ENCODE data around the gene IL12RB1. TPM values are rescaled to one million over a fixed set of nuclear protein-coding genes. Genes with fewer than 3 reads are reported as not detected.
A peak's percentile ranks its signal among the peaks of the same experiment; 100 is the strongest.

Gene IL12RB1
- total RNA-seq, 1 experiment from 2014 or later: not detected

DNA sequence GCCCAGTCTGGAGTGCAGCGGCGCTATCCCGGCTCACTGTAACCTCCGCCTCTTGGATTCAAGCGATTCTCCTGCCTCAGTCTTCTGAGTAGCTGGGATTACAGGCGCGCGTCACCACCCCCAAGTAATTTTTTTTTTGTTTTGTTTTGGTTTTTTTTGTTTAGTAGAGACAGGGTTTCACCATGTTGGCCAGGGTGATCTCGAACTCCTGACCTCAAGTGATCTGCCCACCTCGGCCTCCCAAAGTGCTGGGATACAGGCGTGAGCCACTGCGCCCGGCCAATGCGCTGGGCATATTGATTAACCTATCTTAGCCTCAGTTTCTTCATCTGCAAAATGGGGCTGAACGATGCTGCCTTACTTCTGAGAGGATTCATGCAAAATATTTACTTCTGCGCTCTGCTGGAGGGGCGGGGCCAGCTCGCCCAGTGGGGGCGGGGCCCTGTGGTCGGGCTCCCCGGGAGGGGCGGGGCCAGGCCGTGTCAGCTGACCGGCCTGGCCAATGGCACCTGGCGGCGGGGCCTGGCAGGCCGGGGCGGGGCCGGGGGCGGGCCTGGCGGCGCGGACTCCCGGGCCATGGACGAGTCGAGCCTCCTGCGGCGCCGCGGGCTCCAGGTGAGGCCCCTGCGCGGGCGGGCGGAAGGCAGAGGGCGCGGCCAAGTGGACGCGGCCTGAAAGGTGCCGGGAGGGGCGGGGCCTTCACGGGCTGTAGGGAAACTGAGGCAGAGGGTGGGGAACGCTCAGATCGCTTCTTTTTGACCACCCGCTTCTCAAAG is 10.7 kb upstream of the IL12RB1 start, which contains the start of gene MAST3:
Gene MAST3 (plus strand): TSS at position 562 of the 776 bp plus-strand sequence. CDS start 15 bp downstream, at position 577.
- H3K9me2 ChIP-seq (ENCODE audit: insufficient read depth): no peaks in the 10 kb centered on the region
- no peaks in the 10 kb centered on the region for H4K20me1 ChIP-seq (ENCODE audit: insufficient read depth)
- H3K9ac ChIP-seq (ENCODE audit: low read length): peak within 1 kb of the TSS; percentile 74
- H3K27me3 ChIP-seq (ENCODE audit: insufficient read depth, low read length): no peaks in the 10 kb centered on the region
- H2AFZ ChIP-seq (ENCODE audit: low read depth, low read length, poor library complexity, severe bottlenecking): peak within 1 kb of the TSS; percentile 45
- no peaks in the 10 kb centered on the region for H3K79me2 ChIP-seq (ENCODE audit: insufficient read depth, low read length)
- DNase-seq (ENCODE audit: low read depth, low spot score): peak; percentile 61
- RAD21 ChIA-PET (ENCODE audit: low non-redundant PET in 1 of 2, low total read pairs in 2 of 2, uncharacterized antibody in 2 of 2, unreplicated experiment in 2 of 2): interaction anchor here in 1 of 2 experiments (0.7 kb wide), 1 partner anchor 73 kb away, joined by 3 read pairs; no protein-coding TSS in a partner anchor
- H3K9me3 ChIP-seq (ENCODE audit: control insufficient read depth in 1 of 2, insufficient read depth in 1 of 2, low read depth in 1 of 2, low read length in 2 of 2): no peaks in the 10 kb centered on the region
- no TSS peak for BruUV-seq (replicated peaks)
- CTCF ChIA-PET: interaction anchor here (1.2 kb wide), 2 partner anchors 13 to 16 kb away, joined by 3 to 6 read pairs; no protein-coding TSS in a partner anchor
- ATAC-seq: peak; percentile 98
- intact Hi-C loops (cut with micrococcal nuclease): no loop called here
- no peaks in the 10 kb centered on the region for H3K36me3 ChIP-seq (ENCODE audit: control insufficient read depth in 1 of 2, insufficient read depth in 2 of 2, low read length in 2 of 2)
- H3K4me3 ChIP-seq (replicated peaks in 1 of 2; ENCODE audit: low read depth in 1 of 2, low read length in 2 of 2): peak within 1 kb of the TSS; percentile 77 to 81
- TF ChIP-seq CEBPB (IDR thresholded peaks at IDR 0.05; ENCODE audit: low read depth) (no peak), EGR1 (IDR thresholded peaks at IDR 0.05; ENCODE audit: low read depth) (peak; percentile 64), POLR2AphosphoS5 (IDR thresholded peaks at IDR 0.05; ENCODE audit: low read depth, low read length) (peak; percentile 74), SP1 (IDR thresholded peaks at IDR 0.05; ENCODE audit: low read depth) (0 out of 2 replicates have a peak, but pooled peaks have one; percentile 14), YY1 (IDR thresholded peaks at IDR 0.05; ENCODE audit: extremely low read depth, insufficient replicate concordance, low read depth, low read length) (no peak)
- no peak within 1 kb of the TSS; the same call in 1 of the 2 replicates for H3K27ac ChIP-seq (ENCODE audit: low read depth, low read length)
- peaks cover 14 to 27% of the 10 kb centered on the region in 2 experiments; a peak in 3 of 4 replicates for H3K4me1 ChIP-seq (ENCODE audit: control insufficient read depth in 1 of 2, insufficient read depth in 2 of 2, low read length in 2 of 2)
- H3K4me2 ChIP-seq (ENCODE audit: low read length): peak within 1 kb of the TSS; percentile 85
- POLR2A ChIA-PET: no interaction called here

DNA sequence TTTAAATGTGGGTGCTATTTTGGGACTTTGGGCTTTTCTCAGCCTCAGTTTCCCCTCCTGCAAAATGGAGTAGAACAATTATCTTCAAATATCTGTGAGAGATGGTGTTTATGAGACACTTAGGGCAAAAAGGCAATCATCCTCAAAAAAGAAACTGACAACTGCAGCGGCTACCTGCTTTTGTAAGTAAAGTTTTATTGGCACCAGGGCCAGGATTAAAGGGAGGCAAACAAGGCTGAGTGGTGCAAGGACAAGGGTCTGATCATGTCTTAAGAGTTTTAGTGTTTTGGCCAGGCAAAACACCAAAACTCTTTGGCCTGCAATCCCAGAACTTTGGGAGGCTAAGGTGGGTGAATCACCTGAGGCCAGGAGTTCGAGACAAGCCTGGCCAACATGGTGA is 9.5 kb upstream of the IL12RB1 start:
- no TSS peak for BruUV-seq (replicated peaks)
- ChIA-PET RAD21 (ENCODE audit: low non-redundant PET in 1 of 2, low total read pairs in 2 of 2, uncharacterized antibody in 2 of 2, unreplicated experiment in 2 of 2) (no interaction called here), CTCF (no interaction called here), POLR2A (no interaction called here)
- Histone ChIP-seq H4K20me1 (ENCODE audit: insufficient read depth) (no peaks in the 10 kb centered on the region), H3K4me3 (replicated peaks in 1 of 2; ENCODE audit: low read depth in 1 of 2, low read length in 2 of 2) (no peak overlapping the region), H3K4me2 (ENCODE audit: low read length) (no peak overlapping the region), H3K27me3 (ENCODE audit: insufficient read depth, low read length) (no peaks in the 10 kb centered on the region), H3K9me3 (ENCODE audit: control insufficient read depth in 1 of 2, insufficient read depth in 1 of 2, low read depth in 1 of 2, low read length in 2 of 2) (no peaks in the 10 kb centered on the region), H3K9me2 (ENCODE audit: insufficient read depth) (no peaks in the 10 kb centered on the region), H3K27ac (ENCODE audit: low read depth, low read length) (no peak overlapping the region), H3K79me2 (ENCODE audit: insufficient read depth, low read length) (no peaks in the 10 kb centered on the region), H2AFZ (ENCODE audit: low read depth, low read length, poor library complexity, severe bottlenecking) (no peak overlapping the region), H3K4me1 (ENCODE audit: control insufficient read depth in 1 of 2, insufficient read depth in 2 of 2, low read length in 2 of 2) (peaks cover 14 to 27% of the 10 kb centered on the region in 2 experiments; a peak in 3 of 4 replicates), H3K36me3 (ENCODE audit: control insufficient read depth in 1 of 2, insufficient read depth in 2 of 2, low read length in 2 of 2) (no peaks in the 10 kb centered on the region), H3K9ac (ENCODE audit: low read length) (no peak overlapping the region)
- ATAC-seq (no peak), DNase-seq (ENCODE audit: low read depth, low spot score) (no peak)
- TF ChIP-seq TCF7L2 (IDR thresholded peaks at IDR 0.05; ENCODE audit: borderline replicate concordance, extremely low read depth, insufficient read depth, insufficient read length): no peak
- no peak for TF ChIP-seq FOSL1 (IDR thresholded peaks at IDR 0.05; ENCODE audit: low read depth)
- no peak for TF ChIP-seq ZFX (IDR thresholded peaks at IDR 0.05)
- TF ChIP-seq, protein P1, sequence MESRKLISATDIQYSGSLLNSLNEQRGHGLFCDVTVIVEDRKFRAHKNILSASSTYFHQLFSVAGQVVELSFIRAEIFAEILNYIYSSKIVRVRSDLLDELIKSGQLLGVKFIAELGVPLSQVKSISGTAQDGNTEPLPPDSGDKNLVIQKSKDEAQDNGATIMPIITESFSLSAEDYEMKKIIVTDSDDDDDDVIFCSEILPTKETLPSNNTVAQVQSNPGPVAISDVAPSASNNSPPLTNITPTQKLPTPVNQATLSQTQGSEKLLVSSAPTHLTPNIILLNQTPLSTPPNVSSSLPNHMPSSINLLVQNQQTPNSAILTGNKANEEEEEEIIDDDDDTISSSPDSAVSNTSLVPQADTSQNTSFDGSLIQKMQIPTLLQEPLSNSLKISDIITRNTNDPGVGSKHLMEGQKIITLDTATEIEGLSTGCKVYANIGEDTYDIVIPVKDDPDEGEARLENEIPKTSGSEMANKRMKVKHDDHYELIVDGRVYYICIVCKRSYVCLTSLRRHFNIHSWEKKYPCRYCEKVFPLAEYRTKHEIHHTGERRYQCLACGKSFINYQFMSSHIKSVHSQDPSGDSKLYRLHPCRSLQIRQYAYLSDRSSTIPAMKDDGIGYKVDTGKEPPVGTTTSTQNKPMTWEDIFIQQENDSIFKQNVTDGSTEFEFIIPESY (IDR thresholded peaks at IDR 0.05; ENCODE audit: extremely low read depth, insufficient replicate concordance, low read length): no peak
- TF ChIP-seq, protein P2, sequence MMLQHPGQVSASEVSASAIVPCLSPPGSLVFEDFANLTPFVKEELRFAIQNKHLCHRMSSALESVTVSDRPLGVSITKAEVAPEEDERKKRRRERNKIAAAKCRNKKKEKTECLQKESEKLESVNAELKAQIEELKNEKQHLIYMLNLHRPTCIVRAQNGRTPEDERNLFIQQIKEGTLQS (IDR thresholded peaks at IDR 0.05): no peak
- no peak for TF ChIP-seq EGR1 (IDR thresholded peaks at IDR 0.05; ENCODE audit: low read depth)
- no peak for TF ChIP-seq SIN3A (IDR thresholded peaks at IDR 0.05; ENCODE audit: low read depth)
- TF ChIP-seq SP1 (IDR thresholded peaks at IDR 0.05; ENCODE audit: low read depth): no peak
- no peak for TF ChIP-seq ZNF274 (IDR thresholded peaks at IDR 0.05; ENCODE audit: low read depth, low read length)
- no peak for TF ChIP-seq POLR2AphosphoS5 (IDR thresholded peaks at IDR 0.05; ENCODE audit: low read depth, low read length)
- TF ChIP-seq, protein P3, sequence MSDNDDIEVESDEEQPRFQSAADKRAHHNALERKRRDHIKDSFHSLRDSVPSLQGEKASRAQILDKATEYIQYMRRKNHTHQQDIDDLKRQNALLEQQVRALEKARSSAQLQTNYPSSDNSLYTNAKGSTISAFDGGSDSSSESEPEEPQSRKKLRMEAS (IDR thresholded peaks at IDR 0.05): no peak
- TF ChIP-seq EZH2 (IDR thresholded peaks at IDR 0.05): no peak
- TF ChIP-seq CBX3 (IDR thresholded peaks at IDR 0.05; ENCODE audit: low read depth): no peak
- no peak for TF ChIP-seq CEBPB (IDR thresholded peaks at IDR 0.05; ENCODE audit: low read depth)
- no peak for TF ChIP-seq RAD21 (IDR thresholded peaks at IDR 0.05; ENCODE audit: low read depth)
- no peak for TF ChIP-seq POLR2A (IDR thresholded peaks at IDR 0.05; ENCODE audit: borderline replicate concordance, extremely low read depth, insufficient read depth, insufficient read length)
- intact Hi-C loops (cut with micrococcal nuclease): no loop called here

Measured in HCT116 (cell line).